ENCODE measurements around the gene SLC12A4.

- TF ChIP-seq CTCF (IDR thresholded peaks at IDR 0.05): no peak
- no peak for TF ChIP-seq POLR2A (IDR thresholded peaks at IDR 0.05)
These were observed 23.6 kb downstream of the SLC12A4 start for GRCh38 chr16:67944690-67945391.
